Muscle layer of duodenum (tissue), 2 donors: ENCODE data around the gene STPG3.

Source experiments
- H3K27ac ChIP-seq: one replicate; pipeline ENCODE4 v1.7.0; 2013; ENCODE audit warnings: mild to moderate bottlenecking, low read length
- H3K27me3 ChIP-seq: one replicate; pipeline ENCODE4 v1.7.0; 2013; ENCODE audit warnings: low read depth, mild to moderate bottlenecking, control low read depth, low read length
- H3K36me3 ChIP-seq, 2 donors: one replicate each; pipeline ENCODE4 v1.7.0; 2013; ENCODE audit warnings: low read length in 2 of 2, control low read depth in 1 of 2, mild to moderate bottlenecking in 1 of 2; ENCODE audit not compliant: insufficient read depth in 2 of 2, control insufficient read depth in 1 of 2
- H3K4me1 ChIP-seq, 2 donors: one replicate each; pipeline ENCODE4 v1.7.0; 2013; ENCODE audit warnings: low read length in 2 of 2, mild to moderate bottlenecking in 2 of 2, control low read depth in 1 of 2, moderate library complexity in 1 of 2; ENCODE audit not compliant: insufficient read depth in 2 of 2, control insufficient read depth in 1 of 2
- H3K4me3 ChIP-seq, 2 donors: one replicate each; pipeline ENCODE4 v1.7.0; 2013; ENCODE audit warnings: low read length in 2 of 2, low read depth in 1 of 2, mild to moderate bottlenecking in 1 of 2
- H3K9me3 ChIP-seq, 2 donors: one replicate each; pipeline ENCODE4 v1.7.0; 2013; ENCODE audit warnings: low read length in 2 of 2, control low read depth in 1 of 2, mild to moderate bottlenecking in 1 of 2; ENCODE audit not compliant: control insufficient read depth in 1 of 2
- donor health status: healthy.

Gene STPG3

DNA sequence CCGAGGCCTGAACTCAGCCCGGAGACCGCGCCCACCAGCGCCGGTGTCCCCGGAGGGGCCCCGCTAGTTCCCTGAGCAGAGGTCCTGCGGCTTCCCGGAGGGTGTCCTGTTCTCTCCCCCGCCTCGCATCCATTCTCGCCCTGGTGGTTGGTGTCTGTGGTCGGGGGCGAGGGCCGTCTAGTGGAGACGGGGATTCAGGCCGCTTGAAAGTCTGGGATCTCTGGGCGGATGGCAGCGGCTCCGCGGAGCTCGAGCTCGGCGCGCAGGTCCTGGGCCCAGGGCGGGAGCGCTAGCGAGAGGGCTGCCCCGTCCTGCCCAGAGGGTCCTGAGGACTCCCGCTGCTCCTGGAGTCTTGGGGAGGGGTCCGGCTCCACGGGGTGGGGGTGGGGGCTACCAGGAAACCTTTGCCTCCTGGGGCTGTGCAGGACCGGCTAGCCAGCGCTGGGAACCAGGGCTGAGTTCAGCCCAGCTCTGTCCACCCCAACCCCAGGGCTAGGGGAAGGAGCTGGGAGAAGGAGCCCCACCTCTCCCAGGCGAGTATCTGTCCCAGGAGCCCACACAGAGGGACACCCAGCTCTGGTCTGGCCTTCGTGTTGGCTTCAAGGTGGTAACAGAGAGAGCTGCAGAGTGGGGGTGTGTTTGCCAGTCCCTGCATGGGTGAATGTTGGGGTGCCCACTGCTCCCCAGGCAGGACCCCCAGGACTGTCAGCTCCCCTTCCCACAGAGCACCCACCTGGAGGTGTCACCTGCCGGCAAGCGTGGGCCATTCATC is 30.4 kb downstream of the STPG3 start:
- peaks cover 2 to 16% of the 10 kb centered on the region in 2 donors for H3K4me1 ChIP-seq
- H3K27me3 ChIP-seq: no peaks in the 10 kb centered on the region
- H3K9me3 ChIP-seq: no peaks in the 10 kb centered on the region
- H3K36me3 ChIP-seq: no peaks in the 10 kb centered on the region
- no peak overlapping the region for H3K4me3 ChIP-seq
- H3K27ac ChIP-seq: no peak overlapping the region

DNA sequence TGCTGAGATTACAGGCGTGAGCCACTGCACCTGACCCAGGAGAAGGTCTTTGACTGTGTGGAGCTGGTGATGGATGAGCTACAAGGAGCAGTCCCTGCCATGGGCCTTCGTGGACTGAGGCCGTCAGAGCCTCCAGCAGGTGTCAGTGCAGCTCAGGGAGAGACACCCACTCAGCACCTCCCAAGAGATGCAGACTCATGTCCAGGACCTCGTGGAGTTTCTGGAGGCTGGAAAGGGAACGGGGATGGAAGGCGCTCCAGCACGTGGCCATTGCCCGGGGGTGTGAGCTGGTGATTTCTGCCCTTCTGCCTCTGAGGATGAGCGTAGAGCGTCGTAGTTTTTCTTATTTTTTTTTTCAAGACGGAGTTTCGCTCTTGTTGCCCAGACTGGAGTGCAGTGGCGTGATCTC is 35.9 kb downstream of the STPG3 start:
- H3K27me3 ChIP-seq: no peaks in the 10 kb centered on the region

DNA sequence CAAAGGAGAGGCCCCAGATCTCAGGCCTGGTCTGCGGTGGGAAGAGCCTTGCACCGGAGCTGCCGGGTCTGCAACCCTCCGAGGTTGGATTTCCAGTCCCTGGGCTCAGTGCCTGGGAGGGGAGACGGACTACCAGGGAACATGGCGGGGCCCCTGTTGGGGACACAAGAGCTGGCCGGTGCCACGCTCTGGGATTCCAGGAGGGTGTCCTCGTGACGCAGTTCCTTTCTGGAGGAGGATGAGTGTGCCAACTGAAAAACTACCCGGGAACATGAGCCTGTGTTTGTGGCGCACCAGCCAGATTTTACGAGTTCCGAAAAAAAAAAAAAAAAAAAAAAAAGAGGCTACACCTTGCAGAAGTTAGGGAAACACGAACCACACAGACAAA is 42.0 kb downstream of the STPG3 start:
- H3K4me3 ChIP-seq: no peak overlapping the region
- peak overlapping the region; percentile 28 for H3K27ac ChIP-seq
- peaks cover 0 to 16% of the 10 kb centered on the region in 2 donors for H3K4me1 ChIP-seq
- H3K27me3 ChIP-seq: peaks cover 22% of the 10 kb centered on the region
- no peaks in the 10 kb centered on the region for H3K36me3 ChIP-seq
- H3K9me3 ChIP-seq: no peaks in the 10 kb centered on the region

More for the DNA sequence above, 35.9 kb downstream of the STPG3 start:
- Histone ChIP-seq H3K36me3 (no peaks in the 10 kb centered on the region), H3K9me3 (no peaks in the 10 kb centered on the region), H3K27ac (no peak overlapping the region), H3K4me3 (no peak overlapping the region), H3K4me1 (no peaks in the 10 kb centered on the region)

DNA sequence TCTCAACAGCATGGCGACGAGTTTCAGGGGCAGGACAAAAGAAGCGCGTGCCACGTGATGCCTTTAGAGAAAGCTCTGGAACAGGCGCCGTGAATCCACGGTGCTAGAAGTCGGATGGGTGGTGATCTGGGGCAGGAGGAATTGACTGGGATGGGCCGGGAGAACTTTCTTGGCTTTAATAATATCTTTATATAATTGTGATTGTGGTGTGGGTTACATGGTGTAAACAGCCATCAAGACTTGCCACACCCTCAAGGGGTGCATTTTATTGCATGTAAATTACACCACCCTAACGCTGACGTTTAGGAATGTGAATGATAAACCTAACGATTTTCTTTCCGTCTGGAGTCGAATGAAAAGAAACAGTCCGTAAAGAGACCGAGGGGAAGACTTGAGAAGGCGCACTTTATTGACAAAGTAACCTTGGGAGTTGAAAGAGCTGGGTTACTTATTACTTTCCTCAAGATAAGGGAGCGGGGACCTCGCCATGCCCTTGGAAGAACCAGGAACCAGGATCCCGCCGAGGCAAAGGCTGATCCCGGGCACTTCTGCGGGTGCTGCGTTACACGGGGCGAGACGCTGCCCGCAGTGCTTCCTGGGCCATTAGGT is 42.5 kb downstream of the STPG3 start:
- no peaks in the 10 kb centered on the region for H3K9me3 ChIP-seq
- H3K4me1 ChIP-seq: peaks cover 0 to 16% of the 10 kb centered on the region in 2 donors
- peak overlapping the region; percentile 58 for H3K27ac ChIP-seq
- peaks cover 26% of the 10 kb centered on the region for H3K27me3 ChIP-seq
- no peaks in the 10 kb centered on the region for H3K36me3 ChIP-seq
- H3K4me3 ChIP-seq: no peak overlapping the region

DNA sequence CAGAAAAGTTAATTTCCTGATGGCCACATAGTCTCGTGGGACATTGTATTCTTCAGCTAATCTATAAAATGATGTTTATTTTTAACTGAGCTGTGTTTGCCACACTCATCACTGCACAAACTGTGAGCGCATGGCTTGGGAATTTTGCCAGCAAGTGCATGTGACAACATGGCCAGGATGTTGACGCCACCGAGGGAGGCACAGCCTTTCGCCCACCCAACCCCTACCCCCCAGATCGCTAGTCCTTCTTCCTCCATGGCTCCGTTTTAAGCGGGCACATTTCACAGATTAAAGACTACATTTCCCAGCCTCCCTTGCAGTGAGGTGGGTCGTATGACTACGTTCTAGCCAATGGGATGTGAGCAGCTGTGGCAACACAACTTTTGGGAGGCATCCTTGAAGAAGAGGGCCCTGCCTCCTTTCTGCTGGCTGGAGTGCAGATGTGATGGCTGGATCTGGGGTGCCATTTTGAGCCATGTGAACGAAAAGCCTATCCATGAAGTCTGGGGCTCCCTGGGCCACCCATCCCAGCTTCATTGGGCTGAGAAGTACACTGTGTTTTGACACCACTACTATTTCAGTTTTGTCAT is 43.1 kb downstream of the STPG3 start:
- Histone ChIP-seq H3K27ac (peak overlapping the region; percentile 58), H3K9me3 (no peaks in the 10 kb centered on the region), H3K36me3 (no peaks in the 10 kb centered on the region), H3K27me3 (peaks cover 32% of the 10 kb centered on the region), H3K4me3 (peak overlapping the region in 1 of 2 donors; percentile 16), H3K4me1 (peaks cover 0 to 16% of the 10 kb centered on the region in 2 donors)

DNA sequence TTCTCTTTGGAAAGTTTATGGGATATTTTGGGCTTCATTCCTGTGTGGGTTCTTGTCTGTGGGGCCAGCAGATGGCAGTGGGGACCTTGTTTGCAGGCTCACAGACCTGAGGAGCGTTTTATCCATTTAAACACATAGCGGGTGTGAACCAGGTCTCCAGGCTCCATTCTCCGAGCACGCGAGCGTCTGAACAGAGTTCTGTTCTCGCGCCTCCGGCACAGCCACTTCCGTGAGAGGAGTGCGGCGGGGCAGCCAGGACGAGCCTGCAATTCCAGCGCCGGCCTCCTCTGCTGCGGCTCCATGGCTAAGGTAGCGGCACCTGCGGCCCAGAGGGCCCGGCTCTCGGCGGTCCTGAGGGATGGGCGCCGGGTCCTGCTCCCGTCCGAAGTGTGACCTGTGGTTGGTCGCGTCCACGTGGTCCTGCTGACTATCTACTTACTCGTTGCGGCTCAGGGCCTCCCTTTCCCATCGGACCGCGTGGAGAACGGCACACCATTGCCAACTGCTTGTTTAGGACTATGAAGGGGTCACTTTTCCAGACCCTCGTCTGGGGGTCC is 43.7 kb downstream of the STPG3 start:
- no peaks in the 10 kb centered on the region for H3K36me3 ChIP-seq
- H3K27me3 ChIP-seq: peaks cover 34% of the 10 kb centered on the region
- H3K9me3 ChIP-seq: no peaks in the 10 kb centered on the region
- H3K27ac ChIP-seq: peak overlapping the region; percentile 58
- peaks cover 0 to 16% of the 10 kb centered on the region in 2 donors for H3K4me1 ChIP-seq
- H3K4me3 ChIP-seq: peak overlapping the region in 1 of 2 donors; percentile 16

DNA sequence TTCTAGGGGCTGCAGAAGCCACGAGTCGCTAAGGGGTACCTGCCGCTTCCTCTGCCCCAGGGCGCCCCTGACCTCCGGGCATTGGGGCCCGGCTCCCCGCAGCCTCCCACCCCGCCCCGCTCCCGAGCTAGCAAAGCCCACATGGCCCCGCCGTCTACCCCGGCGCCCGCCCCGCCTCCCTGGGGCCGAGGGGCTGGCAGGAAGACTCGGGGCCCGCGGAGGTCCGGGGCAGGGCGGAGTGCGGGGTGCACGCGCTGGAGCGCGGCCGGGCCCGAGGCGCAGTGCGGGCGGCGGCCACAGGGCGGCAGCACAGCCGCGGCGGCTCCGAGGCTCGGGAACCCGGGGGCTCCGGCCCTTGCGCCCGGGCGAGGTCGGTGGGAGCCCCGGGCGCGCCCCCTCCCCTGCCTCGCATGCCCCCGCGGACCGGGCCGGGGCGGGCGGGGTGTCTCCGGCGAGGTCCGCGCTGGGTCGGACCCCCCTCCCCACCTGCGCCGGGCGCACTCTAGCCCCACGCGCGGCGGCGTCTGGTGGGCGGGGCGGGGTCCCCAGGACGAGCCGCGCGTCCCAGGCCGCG is 44.2 kb downstream of the STPG3 start:
- Histone ChIP-seq H3K27me3 (peaks cover 38% of the 10 kb centered on the region), H3K27ac (no peak overlapping the region), H3K4me3 (peak overlapping the region in 1 of 2 donors; percentile 11), H3K36me3 (no peaks in the 10 kb centered on the region), H3K9me3 (no peaks in the 10 kb centered on the region), H3K4me1 (peaks cover 0 to 20% of the 10 kb centered on the region in 2 donors)

DNA sequence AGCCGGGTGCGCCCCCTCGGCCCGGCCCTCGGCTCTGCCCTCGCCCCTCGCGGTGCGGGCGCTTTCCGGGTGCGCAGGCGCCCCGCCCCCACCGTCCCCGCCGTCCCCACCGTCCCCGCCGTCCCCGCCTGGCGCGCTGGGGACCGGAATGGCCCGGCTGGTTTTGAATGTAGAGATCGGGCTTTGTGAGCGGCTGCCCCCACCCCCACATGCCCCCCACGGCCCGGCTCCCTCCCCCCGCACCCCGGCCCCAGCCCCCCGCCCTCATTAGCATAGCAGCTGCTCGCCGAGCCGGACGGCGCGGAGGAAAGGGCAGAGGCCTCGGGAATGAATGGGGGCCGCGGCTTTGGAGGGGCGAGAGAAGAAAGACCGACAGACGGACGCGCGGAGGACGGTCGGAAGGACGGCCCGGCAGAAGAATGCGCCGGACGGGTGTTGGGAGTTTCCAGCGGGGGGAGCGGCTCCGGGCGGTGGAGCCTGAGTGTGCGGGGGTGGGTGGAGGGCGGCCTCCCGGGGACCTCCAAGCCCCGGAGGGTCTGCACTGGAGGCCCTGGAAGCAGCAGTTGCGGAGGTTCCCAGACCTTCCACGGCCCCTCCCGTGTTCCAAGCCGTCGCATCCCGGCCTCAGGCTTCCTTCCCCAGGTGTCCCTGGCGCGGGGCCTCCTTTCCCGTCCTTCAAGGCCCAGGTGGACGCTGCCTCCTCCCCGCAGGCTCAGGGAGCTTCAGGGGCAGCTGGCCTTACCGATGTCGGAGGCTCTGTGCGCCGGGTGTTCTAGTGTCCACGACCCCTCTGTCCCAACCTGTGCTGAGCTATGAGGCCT is 45.0 kb downstream of the STPG3 start:
- peak overlapping the region; percentile 77 for H3K27ac ChIP-seq
- H3K9me3 ChIP-seq: no peaks in the 10 kb centered on the region
- H3K36me3 ChIP-seq: no peaks in the 10 kb centered on the region
- peaks cover 38% of the 10 kb centered on the region for H3K27me3 ChIP-seq
- H3K4me3 ChIP-seq: peak overlapping the region in 1 of 2 donors; percentile 40
- peaks cover 0 to 27% of the 10 kb centered on the region in 2 donors for H3K4me1 ChIP-seq

DNA sequence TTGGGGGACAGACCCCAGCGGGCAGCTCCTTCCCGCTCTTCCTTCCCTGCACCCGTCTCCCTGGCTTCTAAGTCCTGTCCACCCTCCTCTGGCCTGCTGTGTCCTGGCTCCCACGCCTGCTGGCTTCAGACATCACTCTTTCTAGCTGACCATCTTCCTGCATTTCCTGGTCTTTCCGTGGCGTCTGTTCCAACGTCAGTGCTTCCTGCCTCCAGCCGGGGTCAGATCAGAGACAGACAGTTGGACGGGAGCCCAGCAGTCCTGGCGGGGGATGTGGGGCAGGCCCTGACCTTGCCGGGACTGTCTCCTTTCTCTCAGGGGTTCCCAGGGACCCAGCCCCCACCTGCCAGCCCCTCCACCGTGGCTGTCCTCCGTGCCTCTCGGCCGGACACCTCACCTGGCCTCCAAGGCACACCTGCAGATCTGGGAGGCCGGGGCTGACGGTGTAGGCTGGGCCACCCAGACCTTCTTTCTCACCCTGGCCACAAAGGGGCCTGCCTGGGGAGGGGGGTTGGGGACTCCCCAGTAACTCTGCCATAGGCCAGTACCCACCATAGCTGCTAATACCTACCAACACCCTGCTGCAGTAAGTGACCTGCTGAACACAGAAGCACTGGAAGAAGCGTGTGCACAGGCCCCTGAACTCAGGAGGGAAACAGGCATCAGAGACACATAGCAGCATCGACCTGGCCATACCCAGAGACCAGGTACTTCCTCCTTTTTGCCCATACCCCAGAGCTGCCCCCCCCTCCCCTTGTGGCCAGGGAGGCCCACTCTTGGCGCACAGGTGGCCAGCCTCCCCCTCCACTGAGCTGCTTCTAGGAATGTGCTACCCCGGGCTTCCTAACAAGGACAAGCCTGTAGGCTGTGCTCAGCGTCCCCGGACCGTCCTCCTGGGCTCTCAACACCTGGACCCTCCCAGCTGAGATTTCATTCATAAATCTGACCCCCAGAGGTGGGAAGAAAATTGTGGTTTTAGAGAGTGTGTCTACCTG is 45.9 kb downstream of the STPG3 start:
- Histone ChIP-seq H3K4me3 (peak overlapping the region in 1 of 2 donors; percentile 40), H3K27me3 (peaks cover 38% of the 10 kb centered on the region), H3K9me3 (no peaks in the 10 kb centered on the region), H3K4me1 (peaks cover 0 to 32% of the 10 kb centered on the region in 2 donors), H3K27ac (peak overlapping the region; percentile 77), H3K36me3 (no peaks in the 10 kb centered on the region)

DNA sequence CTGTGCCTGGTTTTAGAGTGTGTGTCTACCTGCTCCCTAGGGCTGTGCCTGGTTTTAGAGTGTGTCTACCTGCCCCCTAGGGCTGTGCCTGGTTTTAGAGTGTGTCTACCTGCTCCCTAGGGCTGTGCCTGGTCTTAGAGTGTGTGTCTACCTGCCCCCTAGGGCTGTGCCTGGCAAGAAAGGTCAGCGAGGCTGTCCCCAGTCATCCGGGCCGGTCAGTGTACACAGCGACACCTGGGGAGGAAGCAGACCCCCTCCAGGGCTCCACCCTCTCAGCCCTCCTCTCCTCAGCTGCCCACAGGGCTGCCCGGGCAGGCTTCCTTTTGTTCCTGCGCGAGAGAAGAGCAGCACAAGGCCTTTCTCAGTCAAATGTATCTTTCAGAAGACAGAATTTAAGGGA is 46.9 kb downstream of the STPG3 start:
- Histone ChIP-seq H3K27me3 (peaks cover 38% of the 10 kb centered on the region), H3K27ac (peak overlapping the region; percentile 77), H3K9me3 (no peaks in the 10 kb centered on the region), H3K4me3 (no peak overlapping the region), H3K4me1 (peaks cover 0 to 36% of the 10 kb centered on the region in 2 donors), H3K36me3 (no peaks in the 10 kb centered on the region)
